Omental fat pad (tissue), 4 donors: ENCODE measurements around the gene KRT72. TPM values are rescaled to one million over a fixed set of nuclear protein-coding genes. Genes with fewer than 3 reads are reported as not detected.

ENCODE experiments used
- ATAC-seq: fragments of 150-250 bp; one replicate; pipeline ENCODE4 v1.9.1; 2016; ENCODE audit warnings: mild to moderate bottlenecking, moderate library complexity; ENCODE audit not compliant: low FRiP score
- DNase-seq: peaks from one replicate; pipeline ENCODE4 v3.0.0-alpha.2; 2019; ENCODE audit warnings: low spot score
- CTCF ChIP-seq, 3 donors: fragments of 450-650 bp; IDR thresholded peaks; one replicate each; pipeline ENCODE4 v1.5.1; 2016 to 2017; ENCODE audit warnings: antibody characterized with exemption in 3 of 3, mild to moderate bottlenecking in 3 of 3, moderate library complexity in 2 of 3
- total RNA-seq, 4 donors: library from RNA; depleted of rRNA; stranded (reverse); fragments of >200 nt; gene quantifications; one replicate each; pipeline ENCODE4 v1.1.0, GENCODE V29; 2016

The KRT72 gene
- under 1 TPM in 1 of 4 donors, not detected in 3; 0.31 TPM for total RNA-seq

GRCh38 chr12:52600941-52601481, at the start of gene KRT72:
TSS of gene KRT72 (minus strand) at chr12:52601463. CDS start at chr12:52601452, 11 bp downstream.
- ATAC-seq (no peak), DNase-seq (no peak)
- no peak for TF ChIP-seq CTCF (IDR thresholded peaks at IDR 0.05)

- DNase-seq (no peak), ATAC-seq (no peak)
- TF ChIP-seq CTCF (IDR thresholded peaks at IDR 0.05), result no peak
Measured at GRCh38 chr12:52650520-52651081, 49.3 kb upstream of the KRT72 start.

- DNase-seq (no peak), ATAC-seq (no peak)
- TF ChIP-seq CTCF (IDR thresholded peaks at IDR 0.05), result no peak
Measured at GRCh38 chr12:52649066-52649465, 47.8 kb upstream of the KRT72 start.

- TF ChIP-seq CTCF (IDR thresholded peaks at IDR 0.05), result no peak
- no peak for DNase-seq
- ATAC-seq, result no peak
Measured at GRCh38 chr12:52648012-52648550, 46.8 kb upstream of the KRT72 start.

- ATAC-seq, result no peak
- TF ChIP-seq CTCF (IDR thresholded peaks at IDR 0.05), result no peak
- DNase-seq, result no peak
Measured at GRCh38 chr12:52647601-52648000, 46.3 kb upstream of the KRT72 start.

GRCh38 chr12:52646613-52647012, 45.4 kb upstream of the KRT72 start:
- DNase-seq, result no peak
- no peak for TF ChIP-seq CTCF (IDR thresholded peaks at IDR 0.05)
- ATAC-seq, result no peak

GRCh38 chr12:52645982-52646381, 44.7 kb upstream of the KRT72 start:
- DNase-seq, result no peak
- no peak for TF ChIP-seq CTCF (IDR thresholded peaks at IDR 0.05)
- no peak for ATAC-seq
